Neural cell (in vitro differentiated cells): ENCODE measurements around the gene MEGF11. TPM values are rescaled to one million over a fixed set of nuclear protein-coding genes. Genes with fewer than 3 reads are reported as not detected.

Experiments
- H2AFZ ChIP-seq: fragments of 200-600, 300-800 bp; sonication (generic), shearing (Covaris generic); 2 replicates; pipeline ENCODE4 v1.6.0; 2014; ENCODE audit warnings: low read depth, mild to moderate bottlenecking, antibody characterized with exemption, low read length, moderate library complexity
- H3F3A ChIP-seq: fragments of 200-600 bp; shearing (Covaris generic); 2 replicates; pipeline ENCODE4 v1.6.1; 2016; ENCODE audit warnings: mild to moderate bottlenecking, moderate library complexity, mixed read lengths, antibody characterized with exemption, low read length; ENCODE audit not compliant: insufficient read depth, poor library complexity, severe bottlenecking
- H3K27ac ChIP-seq: fragments of 200-600, 300-800 bp; sonication (generic), shearing (Covaris generic); 2 replicates; pipeline ENCODE4 v1.5.1; 2014; ENCODE audit warnings: mild to moderate bottlenecking, low read length, moderate library complexity
- H3K27me3 ChIP-seq: fragments of 300-800, 200-600 bp; sonication (generic), shearing (Covaris generic); 2 replicates; pipeline ENCODE4 v1.6.0; 2014; ENCODE audit warnings: mild to moderate bottlenecking, low read depth, low read length, moderate library complexity; ENCODE audit not compliant: insufficient read depth
- H3K36me3 ChIP-seq: fragments of 300-800, 200-600 bp; sonication (generic), shearing (Covaris generic); 2 replicates; pipeline ENCODE4 v1.5.1; 2014; ENCODE audit warnings: mild to moderate bottlenecking, antibody characterized with exemption, low read length, moderate library complexity; ENCODE audit not compliant: insufficient read depth
- H3K4me2 ChIP-seq: fragments of 300-800, 200-600 bp; sonication (generic), shearing (Covaris generic); 2 replicates; pipeline ENCODE4 v1.6.0; 2014; ENCODE audit warnings: mild to moderate bottlenecking, low read length
- H3K4me3 ChIP-seq: fragments of 300-800, 200-600 bp; sonication (generic), shearing (Covaris generic); 2 replicates; pipeline ENCODE4 v1.5.1; 2014; ENCODE audit warnings: mild to moderate bottlenecking, low read length, moderate library complexity
- H3K79me2 ChIP-seq: fragments of 200-600 bp; shearing (Covaris generic); replicated peaks from 2 replicates; pipeline ENCODE4 v1.6.0; 2014; ENCODE audit warnings: mild to moderate bottlenecking, low read length, moderate library complexity; ENCODE audit not compliant: insufficient read depth
- H3K9ac ChIP-seq: fragments of 300-800, 200-600 bp; sonication (generic), shearing (Covaris generic); 2 replicates; pipeline ENCODE4 v1.6.1; 2016; ENCODE audit warnings: mild to moderate bottlenecking, low read length, mixed read lengths
- H3K9me2 ChIP-seq: fragments of 200-600 bp; shearing (Covaris generic); 2 replicates; pipeline ENCODE4 v1.6.1; 2016; ENCODE audit warnings: mild to moderate bottlenecking, low read length, mixed read lengths; ENCODE audit not compliant: insufficient read depth
- H3K9me3 ChIP-seq: fragments of 200-600, 300-800 bp; sonication (generic), shearing (Covaris generic); 2 replicates; pipeline ENCODE4 v1.6.1; 2016; ENCODE audit warnings: mild to moderate bottlenecking, mixed run types, low read length, moderate library complexity, mixed read lengths
- H4K20me1 ChIP-seq: fragments of 200-600 bp; shearing (Covaris generic); 2 replicates; pipeline ENCODE4 v1.6.1; 2016; ENCODE audit warnings: mild to moderate bottlenecking, mixed run types; ENCODE audit not compliant: insufficient read depth
- EP300 ChIP-seq: fragments of 450-650 bp; conservative IDR thresholded peaks from 2 replicates; pipeline ENCODE4 v1.6.1; 2014; ENCODE audit warnings: antibody characterized with exemption, mild to moderate bottlenecking, moderate library complexity; ENCODE audit not compliant: poor library complexity, severe bottlenecking
- EZH2 ChIP-seq: fragments of 200-600, 300-800 bp; shearing (Covaris generic), sonication (generic); IDR thresholded peaks from 2 replicates; pipeline ENCODE4 v1.6.1; 2014; ENCODE audit warnings: antibody characterized with exemption, low read length, borderline replicate concordance, mild to moderate bottlenecking; ENCODE audit not compliant: insufficient read depth, poor library complexity, severe bottlenecking
- MXI1 ChIP-seq: fragments of 450-650 bp; conservative IDR thresholded peaks from 2 replicates; pipeline ENCODE4 v1.6.1; 2014; ENCODE audit warnings: antibody characterized with exemption, mild to moderate bottlenecking; ENCODE audit not compliant: poor library complexity, severe bottlenecking
- POLR2AphosphoS5 ChIP-seq: IDR thresholded peaks from 2 replicates; pipeline ENCODE4 v1.6.1; 2012
- RAD21 ChIP-seq: fragments of 450-650 bp; conservative IDR thresholded peaks from 2 replicates; pipeline ENCODE4 v1.6.1; 2014; ENCODE audit warnings: antibody characterized with exemption, mild to moderate bottlenecking, moderate library complexity
- REST ChIP-seq: IDR thresholded peaks from 2 replicates; pipeline ENCODE4 v1.6.1; 2012; ENCODE audit warnings: borderline replicate concordance
- SMC3 ChIP-seq: fragments of 450-650 bp; conservative IDR thresholded peaks from 2 replicates; pipeline ENCODE4 v1.6.1; 2014; ENCODE audit warnings: antibody characterized with exemption, mild to moderate bottlenecking, moderate library complexity; ENCODE audit not compliant: poor library complexity
- TAF1 ChIP-seq: IDR thresholded peaks from 2 replicates; pipeline ENCODE4 v1.6.1; 2012; ENCODE audit warnings: low read depth
- polyA plus RNA-seq: library from polyadenylated mRNA; depleted of rRNA; stranded (reverse); fragments of >200 nt; gene quantifications from 2 replicates; pipeline ENCODE4 v1.2.3, GENCODE V29; 2014
- TF ChIP-seq, protein P1 (sequence below): fragments of 450-650 bp; IDR thresholded peaks from 2 replicates; pipeline ENCODE4 v1.5.1; 2014; ENCODE audit warnings: antibody characterized with exemption, mild to moderate bottlenecking, moderate library complexity; ENCODE audit not compliant: poor library complexity, severe bottlenecking

MEGF11 gene
- polyA plus RNA-seq, 1 donor from 2014 or later = 0.64 TPM

- Histone ChIP-seq H3K79me2 (no peaks in the 10 kb centered on the region), H2AFZ (no peak overlapping the region), H4K20me1 (no peaks in the 10 kb centered on the region), H3K4me2 (no peak overlapping the region), H3K9me3 (no peaks in the 10 kb centered on the region), H3K27me3 (no peaks in the 10 kb centered on the region), H3K9me2 (no peaks in the 10 kb centered on the region), H3K36me3 (no peaks in the 10 kb centered on the region), H3F3A (no peaks in the 10 kb centered on the region), H3K9ac (no peak overlapping the region), H3K4me3 (no peak overlapping the region), H3K27ac (no peak overlapping the region)
- TF ChIP-seq EZH2 = no peak
- no peak for TF ChIP-seq TAF1
- no peak for TF ChIP-seq MXI1
- no peak for TF ChIP-seq RAD21
- TF ChIP-seq EP300 = no peak
- no peak for TF ChIP-seq REST
- TF ChIP-seq, protein P1, sequence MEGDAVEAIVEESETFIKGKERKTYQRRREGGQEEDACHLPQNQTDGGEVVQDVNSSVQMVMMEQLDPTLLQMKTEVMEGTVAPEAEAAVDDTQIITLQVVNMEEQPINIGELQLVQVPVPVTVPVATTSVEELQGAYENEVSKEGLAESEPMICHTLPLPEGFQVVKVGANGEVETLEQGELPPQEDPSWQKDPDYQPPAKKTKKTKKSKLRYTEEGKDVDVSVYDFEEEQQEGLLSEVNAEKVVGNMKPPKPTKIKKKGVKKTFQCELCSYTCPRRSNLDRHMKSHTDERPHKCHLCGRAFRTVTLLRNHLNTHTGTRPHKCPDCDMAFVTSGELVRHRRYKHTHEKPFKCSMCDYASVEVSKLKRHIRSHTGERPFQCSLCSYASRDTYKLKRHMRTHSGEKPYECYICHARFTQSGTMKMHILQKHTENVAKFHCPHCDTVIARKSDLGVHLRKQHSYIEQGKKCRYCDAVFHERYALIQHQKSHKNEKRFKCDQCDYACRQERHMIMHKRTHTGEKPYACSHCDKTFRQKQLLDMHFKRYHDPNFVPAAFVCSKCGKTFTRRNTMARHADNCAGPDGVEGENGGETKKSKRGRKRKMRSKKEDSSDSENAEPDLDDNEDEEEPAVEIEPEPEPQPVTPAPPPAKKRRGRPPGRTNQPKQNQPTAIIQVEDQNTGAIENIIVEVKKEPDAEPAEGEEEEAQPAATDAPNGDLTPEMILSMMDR = no peak
- no peak for TF ChIP-seq SMC3
Measured at GRCh38 chr15:66231394-66232266, 21.9 kb downstream of the MEGF11 start.

GRCh38 chr15:66229790-66230465 is 23.6 kb downstream of the MEGF11 start:
- TF ChIP-seq SMC3 (no peak), POLR2AphosphoS5 (no peak), EP300 (no peak), RAD21 (no peak), REST (no peak), TAF1 (no peak), EZH2 (no peak), MXI1 (no peak)
- TF ChIP-seq, protein P1 = no peak

More at GRCh38 chr15:66229790-66230465, 23.6 kb downstream of the MEGF11 start:
- Histone ChIP-seq H3K4me2 (no peak overlapping the region), H2AFZ (no peak overlapping the region), H3K79me2 (no peaks in the 10 kb centered on the region), H3K9me2 (no peaks in the 10 kb centered on the region), H3K27ac (no peak overlapping the region), H3K27me3 (no peaks in the 10 kb centered on the region), H3F3A (no peaks in the 10 kb centered on the region), H3K4me3 (no peak overlapping the region), H3K9me3 (no peaks in the 10 kb centered on the region), H3K36me3 (no peaks in the 10 kb centered on the region), H3K9ac (no peak overlapping the region), H4K20me1 (no peaks in the 10 kb centered on the region)
